Right atrium auricular region (tissue), 2 donors: Measurements from ENCODE around the gene MATCAP1. TPM values are rescaled to one million over a fixed set of nuclear protein-coding genes. Genes with fewer than 3 reads are reported as not detected.

Source experiments
- DNase-seq: peaks from one replicate; pipeline ENCODE4 v3.0.0-alpha.2; 2019; ENCODE audit warnings: low spot score
- H3K27ac ChIP-seq, 2 donors: fragments of 200-600 bp; sonication (generic); 1 replicate in 1 of 2; 2 replicates in 1 of 2; pipeline ENCODE4 v1.5.1; 2016 to 2019
- H3K27me3 ChIP-seq, 2 donors: fragments of 200-600 bp; sonication (generic); one replicate each; pipeline versions ENCODE4 v1.5.1 to v1.6.0; 2017 to 2019
- H3K36me3 ChIP-seq: fragments of 200-600 bp; sonication (generic); one replicate; pipeline ENCODE4 v1.5.1; 2016
- H3K4me1 ChIP-seq, 2 donors: fragments of 200-600 bp; sonication (generic); one replicate each; pipeline versions ENCODE4 v1.5.1 to v1.6.0; 2017 to 2019
- H3K4me3 ChIP-seq, 2 donors: fragments of 200-600 bp; sonication (generic); 1 replicate in 1 of 2; 2 replicates in 1 of 2; pipeline ENCODE4 v1.5.1; 2017 to 2019; ENCODE audit warnings: mild to moderate bottlenecking in 1 of 2, moderate library complexity in 1 of 2
- H3K9me3 ChIP-seq, 2 donors: fragments of 200-600 bp; sonication (generic); one replicate each; pipeline ENCODE4 v1.5.1; 2019
- total RNA-seq, 2 donors: library from RNA; depleted of rRNA; stranded (reverse); fragments of >200 nt; gene quantifications; one replicate each; pipeline ENCODE4 v1.1.0, GENCODE V29; 2016
- TF ChIP-seq, protein P1 (sequence below), 2 donors: fragments of 200-600 bp; sonication (generic); IDR thresholded peaks; one replicate each; pipeline ENCODE4 v1.5.1; 2019; ENCODE audit warnings: antibody characterized with exemption in 2 of 2

MATCAP1 gene
- total RNA-seq, 2 donors from 2014 or later = 4.2 to 7.8 TPM

DNA sequence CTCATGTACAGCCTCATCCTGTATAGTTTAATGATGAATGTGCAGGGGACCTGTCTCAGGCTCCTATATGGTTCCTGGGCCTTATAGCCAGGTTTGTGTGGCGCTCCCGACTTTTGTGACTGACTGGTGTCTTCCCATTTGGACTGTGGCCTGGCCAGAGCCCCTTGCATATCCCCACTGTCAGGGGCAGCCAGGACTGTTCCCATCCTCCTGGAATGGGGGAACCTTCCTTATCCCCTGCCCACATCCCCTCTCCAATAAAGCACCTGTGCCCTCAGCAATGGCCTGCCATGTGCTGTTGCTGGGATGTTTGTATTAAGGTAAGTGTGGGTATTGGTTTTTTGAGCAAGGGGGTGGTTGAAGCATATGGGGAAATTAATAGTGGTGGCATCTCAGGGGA lies 35.5 kb downstream of the MATCAP1 start:
- Histone ChIP-seq H3K27me3 (no peaks in the 10 kb centered on the region), H3K4me3 (no peak overlapping the region), H3K4me1 (peaks cover 0 to 18% of the 10 kb centered on the region in 2 donors), H3K27ac (no peak overlapping the region), H3K36me3 (peaks cover 45% of the 10 kb centered on the region), H3K9me3 (no peaks in the 10 kb centered on the region)
- TF ChIP-seq, protein P1, sequence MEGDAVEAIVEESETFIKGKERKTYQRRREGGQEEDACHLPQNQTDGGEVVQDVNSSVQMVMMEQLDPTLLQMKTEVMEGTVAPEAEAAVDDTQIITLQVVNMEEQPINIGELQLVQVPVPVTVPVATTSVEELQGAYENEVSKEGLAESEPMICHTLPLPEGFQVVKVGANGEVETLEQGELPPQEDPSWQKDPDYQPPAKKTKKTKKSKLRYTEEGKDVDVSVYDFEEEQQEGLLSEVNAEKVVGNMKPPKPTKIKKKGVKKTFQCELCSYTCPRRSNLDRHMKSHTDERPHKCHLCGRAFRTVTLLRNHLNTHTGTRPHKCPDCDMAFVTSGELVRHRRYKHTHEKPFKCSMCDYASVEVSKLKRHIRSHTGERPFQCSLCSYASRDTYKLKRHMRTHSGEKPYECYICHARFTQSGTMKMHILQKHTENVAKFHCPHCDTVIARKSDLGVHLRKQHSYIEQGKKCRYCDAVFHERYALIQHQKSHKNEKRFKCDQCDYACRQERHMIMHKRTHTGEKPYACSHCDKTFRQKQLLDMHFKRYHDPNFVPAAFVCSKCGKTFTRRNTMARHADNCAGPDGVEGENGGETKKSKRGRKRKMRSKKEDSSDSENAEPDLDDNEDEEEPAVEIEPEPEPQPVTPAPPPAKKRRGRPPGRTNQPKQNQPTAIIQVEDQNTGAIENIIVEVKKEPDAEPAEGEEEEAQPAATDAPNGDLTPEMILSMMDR (IDR thresholded peaks at IDR 0.05) = no peak
- DNase-seq = no peak

GRCh38 chr16:67147437-67148140 lies 36.2 kb downstream of the MATCAP1 start:
- peaks cover 51% of the 10 kb centered on the region for H3K36me3 ChIP-seq
- H3K9me3 ChIP-seq = no peaks in the 10 kb centered on the region
- H3K4me3 ChIP-seq = no peak overlapping the region
- DNase-seq = no peak
- peaks cover 0 to 18% of the 10 kb centered on the region in 2 donors for H3K4me1 ChIP-seq
- TF ChIP-seq, protein P1 (IDR thresholded peaks at IDR 0.05) = no peak
- H3K27ac ChIP-seq = no peak overlapping the region
- H3K27me3 ChIP-seq = no peaks in the 10 kb centered on the region

GRCh38 chr16:67146523-67147357 lies 37.0 kb downstream of the MATCAP1 start:
- DNase-seq = no peak
- peaks cover 60% of the 10 kb centered on the region for H3K36me3 ChIP-seq
- peaks cover 0 to 18% of the 10 kb centered on the region in 2 donors for H3K4me1 ChIP-seq
- H3K4me3 ChIP-seq = no peak overlapping the region
- no peaks in the 10 kb centered on the region for H3K27me3 ChIP-seq
- H3K27ac ChIP-seq = no peak overlapping the region
- H3K9me3 ChIP-seq = no peaks in the 10 kb centered on the region
- TF ChIP-seq, protein P1 (IDR thresholded peaks at IDR 0.05) = no peak

GRCh38 chr16:67145746-67146145 lies 38.0 kb downstream of the MATCAP1 start:
- TF ChIP-seq, protein P1 (IDR thresholded peaks at IDR 0.05) = no peak
- no peak overlapping the region for H3K4me3 ChIP-seq
- H3K4me1 ChIP-seq = peaks cover 0 to 11% of the 10 kb centered on the region in 2 donors
- DNase-seq = no peak
- H3K9me3 ChIP-seq = no peaks in the 10 kb centered on the region
- peaks cover 70% of the 10 kb centered on the region for H3K36me3 ChIP-seq
- H3K27ac ChIP-seq = no peak overlapping the region
- no peaks in the 10 kb centered on the region for H3K27me3 ChIP-seq

DNA sequence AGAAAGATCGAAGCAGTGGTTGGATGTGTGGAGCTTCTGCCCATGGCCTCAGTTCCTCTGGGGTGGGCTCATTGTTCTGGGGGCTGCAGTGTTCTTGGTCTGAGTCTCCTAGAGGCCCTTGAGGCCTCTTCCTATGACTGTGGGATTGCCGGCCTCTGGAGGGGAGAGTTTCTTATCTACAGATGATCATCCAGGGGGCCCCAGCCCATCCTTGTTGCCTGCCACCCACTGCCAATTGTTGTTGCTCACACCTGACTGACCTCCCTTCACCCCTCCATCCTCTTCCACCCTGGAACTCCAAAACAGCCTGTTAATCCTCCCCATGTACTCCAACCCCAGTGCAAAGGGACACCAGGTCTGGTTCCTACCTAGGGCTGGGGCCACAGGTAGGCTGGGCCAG lies 38.8 kb downstream of the MATCAP1 start:
- no peak overlapping the region for H3K27ac ChIP-seq
- H3K36me3 ChIP-seq = peaks cover 78% of the 10 kb centered on the region
- DNase-seq = no peak
- no peaks in the 10 kb centered on the region for H3K27me3 ChIP-seq
- peaks cover 0 to 3% of the 10 kb centered on the region in 2 donors for H3K4me1 ChIP-seq
- no peak overlapping the region for H3K4me3 ChIP-seq
- TF ChIP-seq, protein P1 (IDR thresholded peaks at IDR 0.05) = no peak
- H3K9me3 ChIP-seq = no peaks in the 10 kb centered on the region
